Neural progenitor cell (in vitro differentiated cells): ENCODE measurements around the gene POLD4.

Source experiments
- EZH2 ChIP-seq: fragments of 200-600 bp; sonication (generic); IDR thresholded peaks from 2 replicates; pipeline ENCODE4 v1.6.1; 2017; ENCODE audit warnings: antibody characterized with exemption, mild to moderate bottlenecking, moderate library complexity
- EZH2phosphoT487 ChIP-seq: fragments of 200-600 bp; sonication (generic); IDR thresholded peaks from 2 replicates; pipeline ENCODE4 v1.6.1; 2017; ENCODE audit warnings: antibody characterized with exemption
- TF ChIP-seq, protein P1 (sequence below): fragments of 200-600 bp; sonication (generic); IDR thresholded peaks from 2 replicates; pipeline ENCODE4 v1.5.1; 2017; ENCODE audit warnings: antibody characterized with exemption, mild to moderate bottlenecking

DNA sequence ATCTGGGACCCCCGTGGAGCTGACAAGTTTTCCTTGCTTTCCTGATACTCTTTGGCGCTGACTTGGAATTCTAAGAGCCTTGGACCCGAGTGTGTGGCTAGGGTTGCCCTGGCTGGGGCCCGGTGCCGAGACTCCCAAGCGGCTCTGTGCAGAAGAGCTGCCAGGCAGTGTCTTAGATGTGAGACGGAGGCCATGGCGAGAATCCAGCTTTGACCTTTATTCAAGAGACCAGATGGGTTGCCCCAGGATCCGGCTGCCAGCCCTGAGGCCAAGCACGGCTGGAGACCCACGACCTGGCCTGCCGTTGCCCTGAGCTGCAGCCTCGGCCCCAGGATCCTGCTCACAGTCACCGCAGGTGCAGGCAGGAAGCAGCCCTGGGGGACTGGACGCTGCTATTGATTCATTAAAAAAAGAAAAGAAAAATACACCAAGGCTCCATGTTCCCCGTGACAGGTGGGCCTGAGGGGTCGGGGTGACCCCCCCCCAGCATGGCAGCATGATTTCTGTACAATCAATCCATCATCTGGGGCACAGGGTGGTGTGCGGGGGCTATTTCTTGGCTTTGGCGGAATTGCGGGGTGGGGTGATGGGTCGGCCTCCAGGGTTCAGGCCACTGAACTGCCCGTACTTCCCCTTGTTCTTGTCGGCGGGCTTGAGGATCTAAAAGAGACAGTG is 44.8 kb upstream of the POLD4 start:
- TF ChIP-seq, protein P1, sequence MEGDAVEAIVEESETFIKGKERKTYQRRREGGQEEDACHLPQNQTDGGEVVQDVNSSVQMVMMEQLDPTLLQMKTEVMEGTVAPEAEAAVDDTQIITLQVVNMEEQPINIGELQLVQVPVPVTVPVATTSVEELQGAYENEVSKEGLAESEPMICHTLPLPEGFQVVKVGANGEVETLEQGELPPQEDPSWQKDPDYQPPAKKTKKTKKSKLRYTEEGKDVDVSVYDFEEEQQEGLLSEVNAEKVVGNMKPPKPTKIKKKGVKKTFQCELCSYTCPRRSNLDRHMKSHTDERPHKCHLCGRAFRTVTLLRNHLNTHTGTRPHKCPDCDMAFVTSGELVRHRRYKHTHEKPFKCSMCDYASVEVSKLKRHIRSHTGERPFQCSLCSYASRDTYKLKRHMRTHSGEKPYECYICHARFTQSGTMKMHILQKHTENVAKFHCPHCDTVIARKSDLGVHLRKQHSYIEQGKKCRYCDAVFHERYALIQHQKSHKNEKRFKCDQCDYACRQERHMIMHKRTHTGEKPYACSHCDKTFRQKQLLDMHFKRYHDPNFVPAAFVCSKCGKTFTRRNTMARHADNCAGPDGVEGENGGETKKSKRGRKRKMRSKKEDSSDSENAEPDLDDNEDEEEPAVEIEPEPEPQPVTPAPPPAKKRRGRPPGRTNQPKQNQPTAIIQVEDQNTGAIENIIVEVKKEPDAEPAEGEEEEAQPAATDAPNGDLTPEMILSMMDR = no peak
- no peak for TF ChIP-seq EZH2
- no peak for TF ChIP-seq EZH2phosphoT487
